Vagina (tissue), 2 donors: ENCODE data around the gene ELMO1.

ENCODE experiments used
- POLR2A ChIP-seq, 2 donors: fragments of 450-650 bp; IDR thresholded peaks; one replicate each; pipeline ENCODE4 v1.6.1; 2017; ENCODE audit warnings: antibody characterized with exemption in 2 of 2, mild to moderate bottlenecking in 2 of 2, moderate library complexity in 2 of 2
- POLR2AphosphoS5 ChIP-seq, 2 donors: sonication (generic); formaldehyde crosslinking; IDR thresholded peaks; one replicate each; pipeline ENCODE4 v1.9.0; 2017; ENCODE audit warnings: antibody characterized with exemption in 2 of 2, mild to moderate bottlenecking in 2 of 2, low read depth in 1 of 2; ENCODE audit not compliant: insufficient read depth in 1 of 2
- TF ChIP-seq, protein P1 (sequence below), 3 experiments: fragments of 450-650 bp in 2 of 3; fragments of 200-600 bp in 1 of 3; sonication (generic) in 1 of 3; IDR thresholded peaks; one replicate each; pipeline ENCODE4 v1.5.1; 2017 to 2019; ENCODE audit warnings: antibody characterized with exemption in 3 of 3, mild to moderate bottlenecking in 2 of 3, moderate library complexity in 2 of 3

DNA sequence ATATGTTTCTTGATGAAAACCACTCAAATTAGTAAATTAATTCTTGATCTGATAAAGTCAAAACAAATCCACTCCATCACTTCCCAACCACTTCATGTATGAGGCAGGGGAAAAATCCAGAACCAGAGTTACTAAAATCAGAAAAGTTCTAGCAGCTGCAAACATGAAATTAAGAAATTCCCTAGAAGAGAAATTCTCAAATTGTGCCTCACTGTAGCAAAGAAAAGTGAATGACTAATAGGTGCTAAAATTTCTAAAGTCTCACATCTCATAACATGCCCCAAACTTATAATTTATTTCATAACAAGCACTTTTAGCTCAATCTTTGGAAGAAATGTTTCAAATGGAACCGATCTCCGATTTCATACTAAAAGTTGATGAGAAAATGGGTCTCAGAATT, 379.3 kb downstream of the ELMO1 start:
- TF ChIP-seq, protein P1, sequence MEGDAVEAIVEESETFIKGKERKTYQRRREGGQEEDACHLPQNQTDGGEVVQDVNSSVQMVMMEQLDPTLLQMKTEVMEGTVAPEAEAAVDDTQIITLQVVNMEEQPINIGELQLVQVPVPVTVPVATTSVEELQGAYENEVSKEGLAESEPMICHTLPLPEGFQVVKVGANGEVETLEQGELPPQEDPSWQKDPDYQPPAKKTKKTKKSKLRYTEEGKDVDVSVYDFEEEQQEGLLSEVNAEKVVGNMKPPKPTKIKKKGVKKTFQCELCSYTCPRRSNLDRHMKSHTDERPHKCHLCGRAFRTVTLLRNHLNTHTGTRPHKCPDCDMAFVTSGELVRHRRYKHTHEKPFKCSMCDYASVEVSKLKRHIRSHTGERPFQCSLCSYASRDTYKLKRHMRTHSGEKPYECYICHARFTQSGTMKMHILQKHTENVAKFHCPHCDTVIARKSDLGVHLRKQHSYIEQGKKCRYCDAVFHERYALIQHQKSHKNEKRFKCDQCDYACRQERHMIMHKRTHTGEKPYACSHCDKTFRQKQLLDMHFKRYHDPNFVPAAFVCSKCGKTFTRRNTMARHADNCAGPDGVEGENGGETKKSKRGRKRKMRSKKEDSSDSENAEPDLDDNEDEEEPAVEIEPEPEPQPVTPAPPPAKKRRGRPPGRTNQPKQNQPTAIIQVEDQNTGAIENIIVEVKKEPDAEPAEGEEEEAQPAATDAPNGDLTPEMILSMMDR (IDR thresholded peaks at IDR 0.05): no peak
- no peak for TF ChIP-seq POLR2A (IDR thresholded peaks at IDR 0.05)
- TF ChIP-seq POLR2AphosphoS5 (IDR thresholded peaks at IDR 0.05; ENCODE audit: insufficient read depth in 1 of 2, low read depth in 1 of 2): no peak
